HG02840 (cell line): ENCODE measurements around the gene SDCBP2.

Source experiments
- ATAC-seq: cut with Tn5 transposase; IDR thresholded peaks from one replicate; pipeline ENCODE4 v1.9.1; 2021; ENCODE audit warnings: mild to moderate bottlenecking, moderate library complexity, moderate number of reproducible peaks; ENCODE audit not compliant: unreplicated experiment, low FRiP score

Gene SDCBP2

DNA sequence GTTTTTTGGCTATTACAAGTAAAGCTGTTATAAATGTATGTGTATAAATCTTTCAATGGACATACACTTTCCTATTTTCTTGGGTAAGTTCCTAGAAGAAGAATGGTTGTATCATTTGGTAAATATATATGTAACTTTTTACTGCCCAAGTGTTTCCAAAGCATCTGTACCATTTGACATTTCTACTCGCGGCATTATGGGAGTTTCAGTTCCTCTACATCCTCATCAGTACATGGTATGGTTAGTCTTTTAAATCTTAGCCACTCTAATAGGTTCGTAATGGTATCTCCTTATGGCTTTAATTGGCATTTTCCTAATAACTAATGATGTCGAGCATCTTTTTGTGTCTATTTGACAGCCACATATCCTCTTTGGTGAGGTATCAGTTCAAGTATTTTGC lies 49.9 kb downstream of the SDCBP2 start:
- ATAC-seq = no peak

DNA sequence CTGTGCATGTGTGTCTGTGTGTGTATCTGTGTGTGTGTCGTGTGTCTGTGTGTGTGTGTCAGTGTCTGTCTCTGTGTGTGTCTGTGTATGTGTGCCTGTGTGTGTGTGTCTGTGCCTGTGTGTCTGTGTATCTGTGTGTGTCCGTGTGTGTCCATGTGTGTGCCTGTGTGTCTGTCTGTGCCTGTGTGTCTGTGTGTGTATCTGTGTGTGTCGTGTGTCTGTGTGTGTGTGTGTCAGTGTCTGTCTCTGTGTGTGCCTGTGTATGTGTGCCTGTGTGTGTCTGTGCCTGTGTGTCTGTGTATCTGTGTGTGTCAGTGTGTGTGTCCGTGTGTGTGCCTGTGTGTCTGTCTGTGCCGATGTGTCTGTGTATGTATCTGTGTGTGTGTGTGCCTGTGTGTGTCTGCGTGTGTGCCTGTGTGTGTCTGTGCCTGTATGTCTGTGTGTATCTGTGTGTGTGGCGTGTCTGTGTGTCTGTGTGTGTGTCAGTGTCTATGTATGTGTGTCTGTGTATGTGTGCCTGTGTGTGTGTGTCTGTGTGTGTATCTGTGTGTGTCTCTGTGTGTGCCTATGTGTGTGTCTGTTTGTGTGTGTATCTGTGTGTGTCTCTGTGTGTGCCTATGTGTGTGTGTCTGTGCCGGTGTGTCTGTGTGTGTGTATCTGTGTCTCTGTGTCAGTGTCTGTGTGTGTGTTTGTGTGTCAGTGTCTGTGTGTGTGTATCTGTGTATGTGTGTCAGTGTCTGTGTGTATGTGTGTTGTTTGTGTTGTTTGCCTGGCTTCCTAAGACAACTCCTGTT lies 51.2 kb downstream of the SDCBP2 start:
- no peak for ATAC-seq

DNA sequence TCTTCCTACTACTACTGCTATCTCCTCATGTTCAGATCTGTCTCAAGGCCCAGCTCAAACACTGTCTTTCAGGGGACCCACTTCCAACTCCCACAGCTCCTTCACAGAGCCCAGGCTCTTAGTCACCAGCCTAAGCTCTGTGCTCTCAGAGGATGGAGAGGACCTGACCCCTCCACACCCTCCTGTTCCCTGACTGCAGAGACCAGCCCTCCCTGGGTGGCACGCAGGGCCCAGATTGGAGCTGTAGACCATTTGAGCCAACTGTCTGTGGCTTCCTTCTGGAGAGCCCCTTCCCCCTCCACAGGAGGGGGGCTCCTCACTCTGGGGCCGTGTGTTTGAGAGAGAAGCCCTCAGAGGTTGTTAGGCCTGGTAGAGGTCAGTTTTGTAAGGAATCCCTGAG lies 53.0 kb downstream of the SDCBP2 start:
- ATAC-seq = no peak

DNA sequence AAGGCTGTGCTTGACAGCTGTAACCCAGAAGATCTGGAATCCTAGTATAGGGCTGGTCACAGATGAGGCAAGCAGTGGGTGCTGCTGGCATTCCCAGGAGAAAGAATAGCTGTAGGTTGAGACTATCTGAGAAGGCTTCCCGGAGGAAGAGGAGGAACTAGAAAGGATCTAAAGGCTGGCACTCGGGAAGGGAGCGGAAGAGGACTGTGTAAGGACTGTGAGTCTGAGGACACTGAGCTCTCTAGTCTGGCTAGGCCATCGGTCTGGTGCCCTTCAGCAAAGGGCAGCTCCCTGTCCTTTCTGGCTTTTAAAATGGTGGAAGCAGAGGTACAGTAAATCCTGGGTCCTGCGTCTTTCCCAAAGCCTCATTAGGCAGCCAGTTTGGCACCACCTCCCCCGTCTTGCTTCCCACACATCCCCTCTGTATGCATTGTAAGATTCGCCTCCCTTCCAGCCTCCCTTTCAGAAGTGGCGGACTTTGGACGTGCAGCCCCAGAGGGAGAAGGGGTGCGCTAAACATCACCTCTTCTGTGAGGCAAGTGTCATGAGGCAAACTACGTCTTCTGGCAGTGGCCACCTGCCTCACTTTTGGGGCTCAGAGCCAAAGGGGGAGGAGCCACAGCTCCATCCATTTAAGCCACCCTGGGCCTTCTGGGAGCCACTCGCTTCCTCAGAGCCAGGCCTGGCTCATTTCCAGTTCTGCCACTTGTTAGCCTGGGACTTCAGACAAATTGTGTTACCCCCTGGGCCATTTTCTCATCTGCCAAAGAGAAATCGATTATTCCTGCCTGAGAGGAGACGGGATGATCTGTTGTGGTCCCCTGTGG lies 54.2 kb downstream of the SDCBP2 start:
- no peak for ATAC-seq

DNA sequence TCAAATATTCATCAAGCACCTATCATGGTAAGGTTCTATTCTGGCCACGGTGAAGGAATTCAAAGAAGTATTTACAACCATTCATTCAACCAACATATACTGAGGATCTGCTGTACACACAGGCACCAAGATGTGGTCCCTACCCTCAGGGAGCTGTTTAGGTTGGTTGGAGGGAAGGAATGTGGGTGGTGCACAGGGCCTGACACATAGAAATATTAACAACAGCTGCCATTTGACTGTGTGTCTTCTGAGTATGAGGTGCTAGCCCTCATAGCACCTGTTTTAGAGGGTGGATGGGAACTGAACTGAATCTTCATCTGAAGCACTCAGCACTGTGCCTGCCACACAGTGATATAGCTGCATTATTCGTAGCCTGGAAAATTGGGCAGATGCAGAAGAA lies 55.6 kb downstream of the SDCBP2 start:
- ATAC-seq = no peak

DNA sequence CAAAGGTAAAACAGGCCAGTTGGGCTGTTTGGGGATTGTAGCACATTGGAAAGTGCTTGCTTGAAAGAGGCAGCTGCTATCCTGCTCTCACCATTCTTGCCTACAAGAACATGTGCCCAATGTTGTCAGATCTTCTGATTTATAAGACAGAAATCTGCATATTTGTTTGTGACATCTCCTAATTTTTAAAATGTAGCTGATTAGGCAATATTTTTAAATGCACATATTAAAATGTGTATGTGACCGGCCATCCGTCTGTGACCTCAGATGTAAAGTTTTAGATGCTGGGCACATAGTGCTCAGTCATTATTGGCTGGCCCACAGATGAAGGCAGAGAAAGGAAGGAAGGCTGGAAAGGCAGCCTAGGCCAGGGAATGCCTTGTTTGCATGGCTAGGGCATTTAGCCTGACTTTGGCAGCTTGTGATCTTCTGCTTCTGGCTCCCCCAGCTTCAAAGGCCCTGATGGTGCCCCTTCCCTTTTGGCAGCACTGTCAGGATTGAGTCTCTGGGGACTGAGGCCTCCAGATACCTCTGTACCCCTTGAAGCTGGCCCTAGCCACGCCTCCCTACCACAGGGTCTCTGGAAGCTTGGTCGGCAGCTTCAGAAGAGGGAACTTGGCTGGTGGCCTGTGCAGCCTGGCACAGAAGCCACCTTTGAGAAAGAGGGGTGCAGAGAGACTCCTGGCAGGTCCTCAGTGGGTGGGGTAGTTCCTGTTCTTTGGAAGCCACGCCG lies 56.4 kb downstream of the SDCBP2 start:
- no peak for ATAC-seq

DNA sequence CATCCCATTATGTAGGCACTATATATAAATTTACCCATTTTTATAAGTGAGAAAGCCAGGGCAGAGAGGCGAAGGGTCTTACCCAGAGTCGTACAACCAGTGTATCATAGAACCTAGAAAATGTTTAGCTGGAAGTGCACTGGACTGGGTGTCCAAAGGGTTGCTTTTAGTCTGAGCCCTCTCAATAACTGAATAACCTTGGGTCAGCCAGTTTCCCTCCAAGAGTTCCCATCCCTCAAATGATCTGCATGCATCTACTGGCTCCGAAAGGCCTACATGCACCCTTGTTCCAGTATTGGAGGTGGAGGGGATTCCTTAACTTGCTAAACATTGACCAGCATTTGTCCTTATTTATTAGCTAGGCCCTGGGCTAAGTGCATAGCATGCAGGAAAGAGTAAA lies 59.1 kb downstream of the SDCBP2 start:
- ATAC-seq = no peak

DNA sequence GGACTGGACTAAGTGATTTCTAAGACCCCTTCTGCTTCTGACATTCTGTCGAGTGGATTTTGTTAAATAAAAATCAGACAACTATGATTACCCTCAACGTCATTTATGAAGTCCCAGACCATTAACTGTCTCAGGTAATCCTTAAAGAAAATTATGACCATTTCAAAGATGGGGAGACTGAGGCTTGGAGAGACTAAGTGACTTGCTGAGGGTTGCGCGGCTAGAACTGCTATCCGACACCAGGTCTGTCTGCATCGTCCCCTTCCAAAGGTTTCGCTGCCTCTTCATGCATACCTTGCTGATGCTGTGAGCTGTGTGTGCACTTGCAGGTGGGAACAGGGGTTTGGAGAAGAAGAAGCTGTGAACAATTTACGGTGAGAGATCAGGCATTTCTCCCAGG lies 59.7 kb downstream of the SDCBP2 start:
- no peak for ATAC-seq

DNA sequence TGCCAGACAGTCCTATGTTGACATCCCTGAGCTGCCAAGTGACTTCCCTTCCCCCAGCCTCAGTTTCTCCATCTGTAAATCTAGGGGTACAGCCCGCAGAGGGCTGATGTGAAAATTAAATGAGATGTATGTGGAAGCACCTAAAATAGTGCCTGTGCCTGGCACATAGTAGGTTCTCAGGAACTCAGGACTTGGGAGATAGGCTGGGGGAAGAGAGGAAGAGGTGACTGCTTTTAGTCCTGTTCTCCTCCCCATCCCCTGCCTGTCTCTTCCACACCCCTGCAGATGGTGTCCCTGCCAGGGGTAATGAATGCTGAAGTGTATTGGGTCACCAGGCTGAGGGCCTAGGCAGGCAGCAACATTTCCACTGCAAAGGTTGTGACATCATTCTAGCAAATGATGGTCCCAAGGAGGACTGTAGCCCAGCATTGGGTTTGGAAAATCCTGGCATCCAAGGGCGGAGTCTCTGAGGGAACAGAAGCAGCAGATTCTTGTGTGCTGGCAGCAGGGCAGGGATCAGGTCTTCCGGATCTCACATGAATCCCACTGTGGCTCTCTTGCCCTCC lies 61.0 kb downstream of the SDCBP2 start:
- no peak for ATAC-seq

DNA sequence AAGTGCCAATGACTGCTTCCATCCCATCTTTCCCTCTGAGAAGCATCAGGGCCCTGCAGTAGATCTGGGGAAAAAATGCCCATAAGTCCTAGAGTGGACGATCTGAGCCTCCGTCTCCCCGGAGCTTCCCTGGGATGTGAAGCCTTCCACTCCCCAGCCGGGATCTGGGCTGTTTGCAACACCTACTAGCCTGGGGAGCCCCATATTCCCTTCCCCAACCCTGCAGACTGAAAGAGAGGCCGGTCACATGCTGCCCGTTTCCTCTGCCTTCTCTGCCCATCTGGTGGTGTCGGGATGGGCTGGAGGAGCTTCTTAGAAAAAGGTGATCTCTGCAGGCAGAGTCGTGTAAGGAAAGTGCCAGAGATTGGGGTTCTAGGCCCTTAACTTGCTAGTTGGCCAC lies 61.8 kb downstream of the SDCBP2 start:
- ATAC-seq = no peak

DNA sequence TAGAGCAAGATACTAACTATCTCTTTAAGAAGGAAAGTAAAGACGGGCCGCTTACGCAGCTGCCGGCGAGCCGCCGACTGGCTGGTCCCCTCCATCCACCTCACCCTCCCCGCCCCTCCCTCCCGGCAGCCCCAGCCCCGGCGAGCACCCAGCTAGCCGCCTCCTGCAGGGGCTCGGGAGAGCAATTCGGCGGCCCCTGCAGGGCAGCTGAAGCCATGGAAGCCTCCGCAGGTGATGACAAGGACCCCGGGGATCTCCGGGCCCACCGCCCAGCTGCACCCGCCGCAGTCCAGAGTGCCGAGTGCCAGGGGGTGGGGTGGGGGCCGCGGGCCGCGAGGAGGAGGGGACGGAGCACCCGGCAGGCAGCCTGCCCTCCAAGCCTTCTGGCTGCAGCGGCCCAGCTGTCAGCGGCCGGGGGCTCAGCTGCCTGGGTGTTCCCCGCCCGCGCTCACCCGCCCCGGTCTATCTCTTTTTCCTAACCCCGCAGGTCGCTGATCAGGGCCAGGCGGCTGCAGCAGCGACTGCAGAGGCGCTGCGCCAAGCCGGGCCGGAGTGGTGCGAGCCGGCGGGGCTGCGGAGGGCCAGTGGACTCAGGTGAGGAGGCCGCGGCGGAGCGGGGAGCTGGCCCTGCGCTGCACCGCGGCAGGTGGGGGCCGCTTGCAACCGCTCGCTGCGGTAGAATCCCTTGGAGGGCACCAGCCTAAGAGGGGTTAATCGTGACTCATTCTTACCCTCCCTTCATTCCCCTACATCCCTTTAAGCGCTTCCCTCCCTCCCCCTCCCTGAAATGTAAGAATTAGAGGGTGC lies 62.6 kb downstream of the SDCBP2 start, which contains the start of gene SNPH:
Gene SNPH, plus strand, starts transcription at position 128 of the 807 bp plus-strand sequence. CDS start 29,946 bp downstream, outside the sequence.
- ATAC-seq = peak; percentile 60

DNA sequence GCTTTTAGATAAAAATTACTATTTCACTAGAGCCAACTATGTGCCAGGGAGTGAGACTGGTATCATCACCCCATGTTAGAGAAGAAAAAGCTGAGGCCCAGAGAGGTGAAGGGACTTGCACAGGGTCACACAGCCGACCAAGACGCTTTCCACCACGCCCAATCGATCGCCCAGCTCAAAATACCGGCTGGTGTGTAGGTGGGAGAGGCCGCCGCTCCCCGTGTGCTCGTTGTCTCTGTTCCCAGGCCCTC lies 63.1 kb downstream of the SDCBP2 start:
- no peak for ATAC-seq

DNA sequence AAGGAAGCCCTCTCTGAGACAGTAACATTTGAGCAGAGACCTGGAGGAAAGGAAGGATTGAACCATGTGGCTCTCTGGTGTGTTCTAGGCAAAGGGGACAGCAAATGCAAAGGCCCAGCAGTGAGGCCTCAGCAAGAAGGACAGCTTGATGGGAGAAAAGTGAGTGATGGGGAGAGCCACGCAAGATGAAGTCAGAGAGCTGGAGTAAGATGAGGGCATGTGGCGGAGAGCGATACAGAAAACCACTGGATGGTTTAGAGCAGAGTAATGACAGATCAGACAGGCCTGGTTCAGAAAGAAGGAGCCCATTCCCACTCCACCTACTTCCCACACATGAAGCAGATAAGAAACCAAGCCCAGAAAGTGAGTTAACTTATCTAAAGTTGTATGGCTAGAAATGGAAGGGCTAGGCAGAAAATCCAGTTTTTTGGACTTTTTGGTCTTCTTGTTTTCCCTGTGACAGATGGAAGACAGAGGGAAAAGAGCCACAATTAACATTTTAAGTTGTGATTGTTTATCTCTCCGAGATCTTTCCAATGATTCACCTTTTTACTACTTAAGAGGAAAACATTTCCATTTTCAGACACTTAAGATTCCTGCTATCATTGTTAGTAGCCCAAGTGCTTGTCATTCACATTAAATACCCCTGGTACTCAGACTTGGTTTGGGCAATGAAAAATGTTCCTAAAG lies 63.6 kb downstream of the SDCBP2 start:
- ATAC-seq = no peak

DNA sequence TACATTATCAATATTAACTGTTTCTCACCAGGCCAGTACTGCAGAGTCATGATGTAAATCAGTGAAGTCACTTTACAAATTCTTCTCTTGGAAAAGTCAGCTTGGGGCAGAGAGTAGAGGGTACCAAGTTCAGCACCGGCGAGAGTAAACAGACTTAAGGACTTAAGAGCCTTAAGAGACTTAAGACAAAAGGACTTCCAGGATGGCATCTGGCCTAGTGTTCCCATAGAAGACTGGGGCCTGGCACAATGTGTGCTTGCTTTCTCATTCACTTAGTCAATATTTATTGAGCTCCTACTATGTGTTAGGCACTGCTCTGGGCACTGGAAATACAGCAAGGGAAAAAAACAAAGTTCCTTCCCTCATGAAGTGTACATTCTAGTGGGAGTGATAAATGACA lies 64.2 kb downstream of the SDCBP2 start:
- no peak for ATAC-seq

DNA sequence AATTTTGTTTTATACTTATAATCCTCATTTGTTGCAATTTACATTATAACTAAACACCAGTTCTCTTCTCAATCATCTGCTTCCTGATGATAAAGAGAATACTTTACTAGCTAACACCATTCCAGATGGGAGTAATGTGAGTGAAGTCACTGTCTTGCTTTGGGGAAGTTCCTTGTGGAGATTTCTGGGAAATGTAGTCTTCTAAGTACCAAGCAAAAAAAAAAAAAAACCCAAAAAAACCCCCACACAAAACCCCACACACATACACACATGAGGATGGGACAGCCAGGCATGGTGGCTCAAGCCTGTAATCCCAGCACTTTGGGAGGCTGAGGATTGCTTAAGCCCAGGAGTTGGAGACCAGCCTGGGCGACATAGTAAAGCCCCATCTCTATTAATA lies 65.1 kb downstream of the SDCBP2 start:
- ATAC-seq = no peak
